GM18519 (cell line): ENCODE measurements around the gene SDHAF1.
"Not testable (repeated sequence)": the region's sequence is repeated elsewhere in the genome, so short reads cannot be mapped to it uniquely, and the experiment has no call there.

ENCODE experiments used
- ATAC-seq: cut with Tn5 transposase; IDR thresholded peaks from one replicate; pipeline ENCODE4 v1.9.1; 2021; ENCODE audit warnings: mild to moderate bottlenecking, moderate library complexity; ENCODE audit not compliant: unreplicated experiment, low FRiP score

Gene SDHAF1

GRCh38 chr19:36014012-36014924 is 19.3 kb downstream of the SDHAF1 start, which contains the start of gene ALKBH6:
Gene ALKBH6, minus strand, starts transcription at chr19:36014213. Its CDS starts 816 bp downstream, at chr19:36013397.
- peak; percentile 81 for ATAC-seq

GRCh38 chr19:36019061-36019670 is 24.2 kb downstream of the SDHAF1 start:
- ATAC-seq = no peak

- no peak for ATAC-seq
Measured at GRCh38 chr19:36023432-36023831, 28.4 kb downstream of the SDHAF1 start.

DNA sequence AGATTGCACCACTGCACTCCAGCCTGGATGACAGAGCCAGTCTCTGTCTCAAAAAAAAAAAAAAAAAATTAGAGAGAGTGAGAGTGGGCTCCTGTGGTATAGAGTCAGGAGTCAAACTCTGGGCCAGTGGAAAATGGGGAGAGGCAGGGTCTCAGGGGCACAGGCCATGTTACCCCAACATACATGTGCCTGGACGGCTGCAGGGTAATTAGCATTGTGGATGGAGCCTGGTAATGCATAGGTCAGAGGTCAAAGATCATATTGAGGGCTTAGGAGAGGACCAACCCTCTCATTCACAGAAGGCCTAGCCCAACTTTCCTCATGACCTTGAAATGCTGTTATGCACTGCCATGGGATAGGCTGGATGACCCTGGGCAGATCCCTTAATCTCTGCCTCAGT is 30.6 kb downstream of the SDHAF1 start:
- ATAC-seq = no peak

DNA sequence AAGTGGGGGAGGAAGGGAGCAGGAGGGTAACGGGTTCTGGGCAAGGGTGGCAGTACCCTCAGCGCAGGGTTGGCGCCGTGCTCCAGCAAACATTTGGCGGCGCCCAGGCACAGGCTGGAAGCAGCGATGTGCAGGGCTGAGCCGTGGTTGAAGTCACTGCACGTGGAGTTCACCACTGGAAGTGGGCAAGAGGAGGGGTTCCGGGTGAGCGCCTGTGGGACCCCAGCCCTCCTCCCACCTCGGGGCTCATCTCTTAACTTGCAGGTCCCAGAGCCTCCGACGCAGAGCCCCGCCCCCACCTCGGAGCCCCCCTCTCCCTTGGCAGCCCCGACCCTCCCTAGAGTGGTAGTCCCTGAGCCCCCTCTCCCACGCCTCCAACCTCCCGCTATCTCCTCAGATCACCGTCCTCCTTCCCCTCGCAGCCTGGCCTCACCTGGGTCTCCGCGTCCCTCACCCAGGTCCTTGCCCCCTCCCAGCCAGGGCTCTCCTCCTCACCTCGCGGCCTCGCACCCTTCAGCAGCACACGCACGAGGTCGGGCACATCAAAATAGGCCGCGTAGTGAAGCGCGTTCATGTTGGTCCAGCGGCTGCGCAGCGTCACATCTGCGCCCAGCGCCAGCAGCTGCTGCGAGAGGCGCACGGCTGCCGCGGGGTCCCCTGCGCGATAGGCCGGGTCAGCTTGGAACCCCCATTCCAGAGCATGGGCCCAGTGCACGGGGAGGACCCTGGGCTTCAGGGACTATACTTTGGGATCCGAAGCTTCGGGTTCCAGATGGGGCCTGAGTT is 31.3 kb downstream of the SDHAF1 start:
- ATAC-seq = no peak

DNA sequence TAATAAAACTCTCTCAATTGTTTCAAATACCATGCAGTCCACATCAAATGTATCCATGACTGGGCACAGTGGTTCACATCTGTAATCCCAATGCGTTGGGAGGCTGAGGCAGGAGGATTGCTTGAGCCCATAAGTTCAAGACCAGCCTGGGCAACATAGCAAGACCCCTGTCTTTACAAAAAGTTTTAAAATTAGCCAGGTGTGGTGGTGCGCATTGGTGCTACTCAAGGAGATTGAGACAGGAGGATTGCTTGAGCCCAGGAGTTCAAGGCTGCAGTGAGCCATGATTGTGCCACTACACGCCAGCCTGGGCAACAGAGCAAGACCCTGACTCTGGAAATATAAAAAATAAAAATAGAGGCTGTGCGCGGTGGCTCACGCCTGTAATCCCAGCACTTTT is 32.7 kb downstream of the SDHAF1 start:
- no peak for ATAC-seq

- ATAC-seq = no peak
Measured at GRCh38 chr19:36028313-36029041, 33.5 kb downstream of the SDHAF1 start.

DNA sequence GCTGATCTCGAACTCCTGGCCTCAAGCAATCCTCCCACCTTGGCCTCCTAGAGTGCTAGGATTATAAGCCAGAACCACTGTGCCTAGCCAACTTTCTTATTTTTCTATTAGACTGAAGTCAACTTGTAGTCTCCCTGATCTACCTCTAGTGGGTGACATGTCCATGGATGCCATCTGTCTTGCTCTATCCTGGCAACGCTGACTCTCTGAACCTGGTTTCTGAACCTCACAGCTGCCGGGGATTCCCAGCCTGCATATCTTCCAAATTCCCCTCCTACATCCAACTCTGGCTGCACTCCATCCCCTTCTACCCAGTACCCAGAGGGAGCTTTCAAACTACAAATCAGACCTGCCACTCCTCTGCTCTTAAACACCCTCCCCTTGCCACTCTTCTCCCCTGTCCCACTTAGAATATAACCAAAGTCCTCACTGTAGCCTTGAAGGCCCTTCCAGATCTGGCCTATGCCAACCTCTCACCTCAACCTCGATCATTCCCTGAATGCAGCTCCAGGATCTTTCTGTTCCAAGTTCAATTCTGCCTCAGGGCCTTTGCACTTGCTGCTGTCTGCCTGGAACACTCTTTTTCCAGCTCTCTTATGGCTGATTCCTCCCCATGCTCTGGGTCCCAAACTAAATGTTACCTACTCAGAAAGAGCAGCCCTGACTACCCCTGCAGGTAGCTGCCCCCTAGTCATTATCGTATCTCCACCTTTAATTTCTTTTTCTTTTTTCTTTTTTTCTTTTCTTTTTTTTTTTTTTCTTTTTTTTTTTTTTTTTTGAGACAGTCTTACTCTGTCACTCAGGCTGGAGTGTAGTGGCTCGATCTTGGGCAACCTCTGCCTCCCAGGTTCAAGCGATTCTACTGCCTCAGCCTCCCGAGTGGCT is 35.5 kb downstream of the SDHAF1 start:
- ATAC-seq = no peak

- ATAC-seq = no peak
Measured at GRCh38 chr19:36031308-36031707, 36.3 kb downstream of the SDHAF1 start.

DNA sequence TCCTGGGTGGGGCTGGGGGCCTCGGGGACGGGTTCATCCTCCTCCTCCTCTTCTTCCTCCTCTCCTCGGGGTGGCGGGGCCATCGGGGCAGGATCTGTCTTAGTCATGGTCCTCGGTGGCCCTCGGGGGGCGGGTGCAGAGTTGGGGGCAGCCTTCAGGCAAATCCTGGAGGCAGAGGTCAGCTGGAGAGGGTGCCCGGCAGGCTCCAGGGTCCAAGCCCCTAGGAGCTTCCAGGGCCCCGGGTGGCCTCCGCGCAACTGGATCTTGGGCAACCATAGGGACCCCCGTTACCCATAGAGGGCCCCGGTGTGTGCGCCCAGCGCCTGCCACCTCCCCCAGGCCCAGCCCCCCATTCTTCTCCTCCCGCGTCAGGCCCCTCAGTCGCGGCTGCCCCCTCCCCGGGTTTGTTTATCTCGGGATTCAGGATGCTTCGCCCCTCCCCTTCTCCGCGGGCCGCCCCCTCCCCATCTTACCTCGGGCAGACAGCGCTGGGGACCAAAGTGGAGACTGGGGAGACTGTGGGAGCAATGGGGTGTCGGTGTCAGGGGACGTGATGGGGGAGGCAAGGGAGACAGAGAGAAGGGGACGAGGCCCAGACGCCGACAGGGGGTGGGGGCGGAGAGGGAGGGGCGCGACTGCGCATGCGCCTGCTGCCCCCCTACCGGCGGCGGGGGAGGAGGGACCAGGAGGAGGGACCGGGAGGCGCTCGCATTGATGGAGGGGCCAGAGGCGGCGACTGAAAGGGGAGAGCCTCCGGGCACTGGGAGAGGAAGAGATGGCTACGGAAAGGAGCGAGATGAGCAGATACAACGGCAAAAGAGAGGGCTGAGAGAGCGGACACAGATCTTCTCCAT is 37.5 kb downstream of the SDHAF1 start, which contains the start of gene CLIP3:
CLIP3 (minus strand) TSS at position 623 of the 854 bp plus-strand sequence; CDS start at position 107, 516 bp downstream.
- ATAC-seq = no peak

DNA sequence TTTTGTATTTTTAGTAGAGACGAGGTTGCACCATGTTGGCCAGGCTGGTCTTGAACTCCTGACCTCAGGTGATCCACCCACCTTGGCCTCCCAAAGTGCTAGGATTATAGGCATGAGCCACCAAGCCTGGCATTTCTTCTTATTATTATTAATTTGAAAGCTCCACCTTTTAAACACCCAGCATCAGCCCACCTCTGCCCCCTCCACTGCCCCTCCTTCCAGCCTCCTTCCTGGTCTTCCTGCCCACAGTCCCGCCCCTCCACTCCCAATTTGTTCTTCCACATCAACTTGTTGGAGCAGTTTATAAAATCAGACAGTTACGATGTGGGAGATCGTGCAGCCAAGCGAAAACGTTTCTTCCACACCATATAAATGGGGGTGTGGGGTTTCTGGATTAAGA is 45.5 kb downstream of the SDHAF1 start:
- no peak for ATAC-seq

- not testable (repeated sequence) for ATAC-seq
Measured at GRCh38 chr19:36041092-36041491, 46.1 kb downstream of the SDHAF1 start.

DNA sequence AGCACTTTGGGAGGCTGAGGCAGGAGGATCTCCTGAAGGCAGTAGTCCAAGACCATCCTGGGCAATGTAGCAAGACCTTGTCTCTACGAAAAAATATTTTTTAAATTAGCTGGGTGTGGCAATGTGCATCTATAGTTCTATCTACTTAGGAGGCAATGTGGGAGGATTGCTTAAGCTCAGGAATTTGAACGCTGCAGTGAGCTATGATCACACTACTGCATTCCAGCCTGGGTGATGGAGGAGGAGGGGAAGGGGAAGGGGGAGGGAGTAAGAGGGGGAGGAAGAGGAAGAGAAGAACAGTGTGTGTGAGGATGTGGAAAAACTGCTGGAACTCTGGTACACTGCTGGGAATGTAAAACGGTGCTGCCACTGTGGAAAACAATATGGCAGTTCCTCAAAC is 46.8 kb downstream of the SDHAF1 start:
- ATAC-seq = no peak

GRCh38 chr19:36043952-36044351 is 49.0 kb downstream of the SDHAF1 start:
- no peak for ATAC-seq
